GM18858 (cell line): ENCODE results near the gene LTK.
"Not testable (repeated sequence)": the region's sequence is repeated elsewhere in the genome, so short reads cannot be mapped to it uniquely, and the experiment has no call there.

Experiments
- ATAC-seq: cut with Tn5 transposase; IDR thresholded peaks from one replicate; pipeline ENCODE4 v1.9.1; 2021; ENCODE audit not compliant: unreplicated experiment

LTK gene

DNA sequence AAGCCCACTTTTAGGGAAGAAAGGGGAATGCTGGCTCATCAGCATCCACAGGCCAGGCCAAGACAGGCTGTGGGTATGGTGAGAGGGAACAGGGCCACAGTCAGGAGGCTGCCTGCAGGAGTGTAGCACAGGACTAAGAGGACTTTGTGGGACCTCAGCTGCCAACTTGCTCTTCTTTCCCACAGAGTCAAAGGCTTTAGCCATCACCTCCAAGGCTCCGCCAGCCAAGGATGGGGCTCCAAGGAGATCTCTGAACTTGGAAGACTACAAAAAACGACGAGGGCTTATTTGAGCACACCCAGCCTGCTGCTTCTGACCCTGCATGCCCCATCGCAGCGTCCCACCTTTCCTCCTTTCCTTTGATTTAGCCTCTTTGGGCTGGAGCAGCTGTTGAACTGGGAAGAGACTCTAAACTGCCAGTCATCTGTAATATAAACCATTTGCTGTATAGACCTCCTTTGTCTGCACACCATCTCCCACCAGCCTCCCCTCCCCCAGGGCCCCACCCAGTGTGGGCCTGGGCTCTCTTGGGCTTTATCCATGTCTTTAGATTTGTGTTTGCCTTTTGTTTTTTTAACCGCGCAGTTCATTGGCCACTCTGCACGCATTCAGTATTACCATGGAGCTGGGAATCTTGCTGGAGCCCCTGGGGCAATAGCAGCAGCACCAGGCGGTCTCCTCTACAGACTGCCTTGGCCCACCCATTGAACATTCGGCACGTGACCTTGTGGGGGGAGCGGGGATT lies 33.1 kb downstream of the LTK start:
- no peak for ATAC-seq

- ATAC-seq = no peak
Measured at GRCh38 chr15:41476416-41477048, 37.1 kb downstream of the LTK start.

- ATAC-seq = no peak
Measured at GRCh38 chr15:41474941-41475340, 38.7 kb downstream of the LTK start.

- ATAC-seq = no peak
Measured at GRCh38 chr15:41474436-41474835, 39.2 kb downstream of the LTK start.

- ATAC-seq = no peak
Measured at GRCh38 chr15:41473418-41473817, 40.2 kb downstream of the LTK start.

DNA sequence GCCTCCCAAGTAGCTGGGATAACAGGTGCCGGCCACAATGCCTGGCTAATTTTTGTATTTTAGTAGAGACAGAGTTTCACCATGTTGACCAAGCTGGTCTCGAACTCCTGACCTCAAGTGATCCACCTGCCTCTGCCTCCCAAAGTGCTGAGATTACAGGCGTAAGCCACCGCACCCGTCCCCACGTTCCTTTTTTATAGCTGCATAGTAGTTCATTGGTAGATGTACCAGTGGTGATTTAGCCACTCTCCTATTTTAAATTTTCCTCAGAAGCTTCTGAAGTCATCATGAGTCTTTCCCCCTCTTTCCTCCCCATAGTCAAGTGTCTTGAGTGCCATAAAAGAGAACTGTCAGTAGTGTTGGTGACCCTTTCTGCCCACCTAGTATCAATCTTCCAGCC lies 44.0 kb downstream of the LTK start:
- ATAC-seq = not testable (repeated sequence)

DNA sequence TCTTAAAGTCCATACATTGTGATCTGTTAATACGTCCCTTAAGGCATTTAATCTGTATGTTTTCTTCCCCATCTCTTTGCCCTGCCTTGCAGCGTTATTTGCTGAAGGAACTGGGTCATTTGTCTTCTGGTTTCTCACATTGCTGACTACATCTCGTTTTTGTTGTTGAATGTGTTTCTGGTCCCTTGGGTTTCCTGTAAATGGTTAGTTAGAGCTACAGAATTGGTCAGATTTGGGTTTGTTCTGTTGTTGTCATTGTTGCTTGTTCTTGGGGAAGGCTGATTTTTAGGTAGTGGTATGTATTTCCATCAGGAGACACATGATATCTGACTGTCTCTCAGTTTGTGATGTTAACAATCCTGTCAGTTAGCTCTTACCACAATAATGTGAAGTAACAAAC lies 46.9 kb downstream of the LTK start:
- ATAC-seq = no peak

DNA sequence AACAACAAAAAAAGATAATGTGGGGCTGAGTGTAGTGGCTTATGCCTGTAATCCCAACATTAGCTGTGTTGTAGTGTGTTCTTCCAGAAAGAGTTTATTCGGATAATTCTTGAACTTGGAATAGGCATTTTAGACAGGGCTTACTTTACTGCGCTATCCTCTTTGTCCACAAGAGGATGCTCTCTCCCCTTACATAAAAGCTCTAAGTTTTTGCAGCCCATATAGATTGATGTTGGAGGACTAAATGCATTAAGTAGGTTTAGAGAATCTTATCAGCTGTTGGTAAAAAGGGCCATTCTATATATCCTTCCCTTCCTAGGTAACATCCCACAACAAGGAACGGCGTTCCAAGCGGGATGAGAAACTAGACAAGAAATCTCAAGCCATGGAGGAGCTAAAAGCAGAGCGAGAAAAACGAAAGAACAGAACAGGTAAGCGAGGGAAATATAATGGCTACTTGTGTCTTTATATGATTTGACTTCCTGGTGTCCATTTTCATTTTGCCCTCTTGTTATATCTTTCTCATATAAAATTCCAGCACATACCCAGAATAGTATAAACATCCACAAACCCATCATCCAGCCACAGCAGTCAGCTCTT lies 47.7 kb downstream of the LTK start:
- ATAC-seq = no peak

DNA sequence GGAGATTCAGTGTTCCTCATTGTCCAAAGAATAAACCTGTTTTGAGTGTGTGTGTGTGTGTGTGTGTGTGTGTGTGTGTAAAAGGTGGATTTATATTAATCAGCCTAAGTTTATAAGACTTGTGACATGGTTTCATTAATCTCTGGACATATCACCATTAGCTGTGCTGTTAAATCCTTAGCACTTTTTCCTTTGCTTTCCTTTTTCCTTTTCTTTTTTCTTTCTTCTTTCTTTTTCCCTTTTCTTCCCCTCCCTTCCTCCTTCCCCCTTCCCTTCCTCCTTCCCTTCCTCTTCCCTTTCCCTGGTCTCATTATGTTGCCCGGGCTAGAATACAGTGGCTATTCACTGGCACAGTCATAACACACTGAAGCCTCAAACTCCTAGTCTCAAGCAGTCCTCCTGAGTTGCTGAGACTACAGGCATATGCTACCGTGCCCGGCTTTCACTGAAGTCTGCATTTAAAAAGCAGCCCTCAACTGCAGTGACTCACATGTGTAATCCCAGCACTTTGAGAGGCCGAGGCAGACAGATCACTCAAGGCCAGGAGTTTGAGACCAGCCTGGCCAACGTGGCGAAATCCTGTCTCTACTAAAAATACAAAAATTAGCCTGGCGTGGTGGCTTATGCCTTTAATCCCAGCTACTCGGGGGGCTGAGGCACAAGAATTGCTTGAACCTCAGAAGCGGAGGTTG lies 48.6 kb downstream of the LTK start:
- ATAC-seq = no peak

DNA sequence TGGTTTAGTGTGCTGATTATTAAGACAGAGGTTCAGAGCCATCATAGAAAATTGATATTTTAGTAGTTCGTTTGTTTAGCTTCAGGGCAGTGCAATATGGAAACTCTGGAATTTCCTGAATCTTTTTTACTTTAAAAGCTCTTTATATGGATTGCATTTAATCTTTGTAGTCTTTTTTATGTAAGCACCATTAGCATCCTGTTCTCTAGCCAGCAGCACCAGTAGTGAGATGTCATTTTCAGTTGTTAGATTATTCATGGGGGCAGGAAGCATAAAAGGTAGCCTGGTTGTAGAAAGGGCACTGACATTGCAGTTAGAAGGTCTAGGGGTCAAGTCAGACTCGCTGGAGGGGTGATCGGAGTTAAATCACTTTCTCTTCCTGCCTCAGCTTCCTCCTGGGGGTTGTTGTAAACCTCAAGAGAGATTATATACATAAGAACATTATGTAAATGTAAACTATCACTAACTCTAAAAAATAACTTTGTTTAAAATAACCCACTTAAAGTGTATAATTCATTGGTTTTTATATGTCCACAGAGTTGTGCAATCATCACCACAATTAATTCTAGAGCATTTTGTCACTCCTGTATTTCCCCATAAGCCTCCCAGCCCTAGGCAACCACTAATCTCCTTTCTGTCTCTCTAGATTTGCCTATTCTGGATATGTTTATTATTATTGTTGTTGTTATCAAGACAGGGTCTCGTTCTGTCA lies 51.4 kb downstream of the LTK start:
- no peak for ATAC-seq
